HepG2 (cell line): ENCODE measurements around the gene MAMDC2. TPM values are rescaled to one million over a fixed set of nuclear protein-coding genes. Genes with fewer than 3 reads are reported as not detected.

Experiments
- ATAC-seq: fragments of 200-7000 bp; cut with Tn5 transposase; 3 replicates; pipeline ENCODE4 v1.9.1; 2020; ENCODE audit warnings: mild to moderate bottlenecking, moderate library complexity
- BruUV-seq: library from RNA; stranded (reverse); fragments of 400-500 nt; replicated peaks from 2 replicates; lab custom pipeline; 2021; lab: Mats Ljungman, UMichigan
- CTCF ChIA-PET: fragments of 300-600 bp; formaldehyde crosslinking; extraction: SDS; loops from one replicate; lab custom pipeline; 2021; ENCODE audit warnings: low total read pairs, inconsistent platforms, low intra/inter-chr PET ratio; lab: Yijun Ruan, JAX
- POLR2A ChIA-PET: fragments of 350-600 bp; sonication (Branson Sonifier 250); formaldehyde crosslinking; loops from one replicate; lab custom pipeline; 2020; ENCODE audit warnings: antibody characterized with exemption, inconsistent platforms; lab: Yijun Ruan, JAX
- DNase-seq: peaks from one replicate; pipeline ENCODE4 v3.0.0-alpha.2; 2015; ENCODE audit warnings: low spot score
- FAIRE-seq: peaks from 3 replicates; lab custom pipeline; 2011; peaks lifted over from hg19 to GRCh38; lab: Jason Lieb, UNC
- H2AFZ ChIP-seq: one replicate; pipeline ENCODE4 v1.6.1; 2011; ENCODE audit warnings: low read length, inconsistent platforms
- H3K27ac ChIP-seq: fragments of 300-600 bp; 3 replicates; pipeline ENCODE4 v1.8.0; 2011; ENCODE audit warnings: mixed run types, mild to moderate bottlenecking, mixed read lengths, low read length, inconsistent platforms; ENCODE audit not compliant: insufficient read depth; ENCODE audit errors: extremely low read length
- H3K27me3 ChIP-seq, 2 experiments: fragments of 200-600 bp in 1 of 2; 2 replicates in 1 of 2; 3 replicates in 1 of 2; pipeline versions ENCODE4 v1.6.0 to v1.8.0; 2011; ENCODE audit warnings: low read length in 2 of 2, mild to moderate bottlenecking in 2 of 2, moderate library complexity in 2 of 2, inconsistent platforms in 1 of 2; ENCODE audit not compliant: insufficient read depth in 2 of 2, control insufficient read depth in 1 of 2
- H3K36me3 ChIP-seq, 2 experiments: fragments of 200-600 bp in 1 of 2; replicated peaks in 1 of 2; 2 replicates in 1 of 2; 3 replicates in 1 of 2; pipeline versions ENCODE4 v1.5.1 to v1.8.0; 2011; ENCODE audit warnings: low read length in 2 of 2, inconsistent platforms in 1 of 2; ENCODE audit not compliant: insufficient read depth in 2 of 2, control insufficient read depth in 1 of 2
- H3K4me1 ChIP-seq: 2 replicates; pipeline ENCODE4 v1.5.1; 2012; ENCODE audit warnings: low read length, inconsistent platforms; ENCODE audit not compliant: insufficient read depth
- H3K4me2 ChIP-seq: 2 replicates; pipeline ENCODE4 v1.6.0; 2011; ENCODE audit warnings: low read depth, low read length, inconsistent platforms
- H3K4me3 ChIP-seq, 3 experiments: fragments of 200-600 bp in 1 of 3; sonication (generic), shearing (Covaris generic) in 1 of 3; replicated peaks in 1 of 3; 2 replicates each; pipeline ENCODE4 v1.5.1; 2011 to 2016; ENCODE audit warnings: low read length in 3 of 3, inconsistent platforms in 2 of 3, low read depth in 2 of 3, mild to moderate bottlenecking in 2 of 3, control low read depth in 1 of 3, mixed read lengths in 1 of 3; ENCODE audit not compliant: insufficient read depth in 1 of 3
- H3K79me2 ChIP-seq: one replicate; pipeline ENCODE4 v1.6.1; 2011; ENCODE audit warnings: low read length, inconsistent platforms; ENCODE audit not compliant: insufficient read depth
- H3K9ac ChIP-seq: 2 replicates; pipeline ENCODE4 v1.6.0; 2011; ENCODE audit warnings: mild to moderate bottlenecking, low read depth, low read length, inconsistent platforms; ENCODE audit not compliant: insufficient read depth
- H3K9me3 ChIP-seq: 2 replicates; pipeline ENCODE4 v1.5.1; 2012; ENCODE audit warnings: mild to moderate bottlenecking, low read length
- H4K20me1 ChIP-seq: 2 replicates; pipeline ENCODE4 v1.6.0; 2011; ENCODE audit warnings: inconsistent platforms, mild to moderate bottlenecking, low read length, moderate library complexity; ENCODE audit not compliant: insufficient read depth
- CTCF ChIP-seq: sonication (generic); formaldehyde crosslinking; IDR thresholded peaks from 2 replicates; pipeline ENCODE4 v1.5.0; 2020; ENCODE audit warnings: mild to moderate bottlenecking, missing genetic modification reagents, moderate library complexity
- GTF3A ChIP-seq: sonication (generic); formaldehyde crosslinking; conservative IDR thresholded peaks from 2 replicates; pipeline ENCODE4 v1.4.0; 2020; ENCODE audit warnings: mild to moderate bottlenecking, missing genetic modification reagents
- MEIS2 ChIP-seq: sonication (generic); formaldehyde crosslinking; IDR thresholded peaks from 2 replicates; pipeline ENCODE4 v1.9.0; 2021; ENCODE audit warnings: mild to moderate bottlenecking, missing genetic modification reagents
- NR2F6 ChIP-seq, 2 experiments: IDR thresholded peaks; 2 replicates each; pipeline ENCODE4 v1.6.1; 2016; ENCODE audit warnings: antibody characterized with exemption in 1 of 2, mild to moderate bottlenecking in 1 of 2
- STAG1 ChIP-seq: sonication (generic); formaldehyde crosslinking; IDR thresholded peaks from 2 replicates; pipeline ENCODE4 v1.4.0; 2020; ENCODE audit warnings: missing genetic modification reagents
- THAP7 ChIP-seq: sonication (generic); formaldehyde crosslinking; IDR thresholded peaks from 2 replicates; pipeline ENCODE4 v1.8.1; 2023; ENCODE audit warnings: mild to moderate bottlenecking, missing genetic modification reagents
- ZNF652 ChIP-seq: IDR thresholded peaks from 2 replicates; pipeline ENCODE4 v1.6.1; 2016; ENCODE audit warnings: low read depth, borderline replicate concordance
- WGBS: methylation state at CpG from one replicate; pipeline ENCODE4 v1.1.6; 2017; ENCODE audit warnings: low lambda C conversion rate; 5-methylcytosine and 5-hydroxymethylcytosine counted together
- in situ Hi-C: cut with HindIII; loops from 2 replicates; pipeline ENCODE4 v1.10.0; 2017; ENCODE audit warnings: low pct_unique_long_range_greater_than_20kb; ENCODE audit not compliant: extremely low pct_ligation_motif_present
- intact Hi-C: fragments of 100-400 bp; cut with micrococcal nuclease; formaldehyde crosslinking; loops from one replicate; pipeline ENCODE4 v1.10.0; 2022; ENCODE audit not compliant: unreplicated experiment
- polyA plus RNA-seq, 8 experiments: library from polyadenylated mRNA; depleted of rRNA in 3 of 8; stranded (reverse) in 7 of 8; unstranded in 1 of 8; fragments of >200 nt; fragmentation: Illumina TruSeq in 4 of 8; extraction: Trizol in 4 of 8; gene quantifications; 2 replicates each; pipeline versions ENCODE4 v1.2.1 to v1.2.3, GENCODE V29; 2011 to 2016; ENCODE audit warnings: low read depth in 4 of 8, missing spikeins in 1 of 8, mixed read lengths in 1 of 8; ENCODE audit not compliant: insufficient read depth in 1 of 8
- total RNA-seq, 5 experiments: library from RNA; depleted of rRNA; stranded (reverse); fragments of >200 nt; fragmentation: Illumina TruSeq; extraction: Trizol; gene quantifications; 2 replicates each; pipeline ENCODE4 v1.2.3, GENCODE V29; 2016; ENCODE audit warnings: low read depth in 1 of 5

Gene MAMDC2
- total and polyA plus RNA-seq, 2 of the 13 experiments (the other 11 are each of a cell fraction or from before 2014, with no cell fraction given) = not detected

- Histone ChIP-seq H3K79me2 (no peaks in the 10 kb centered on the region), H3K27me3 (no peaks in the 10 kb centered on the region), H3K9me3 (no peaks in the 10 kb centered on the region), H4K20me1 (no peaks in the 10 kb centered on the region), H3K4me1 (peaks cover 13% of the 10 kb centered on the region; the same call in 1 of the 2 replicates), H3K4me2 (no peak overlapping the region), H3K4me3 (no peak overlapping the region), H2AFZ (no peak overlapping the region), H3K36me3 (no peaks in the 10 kb centered on the region), H3K27ac (no peak overlapping the region), H3K9ac (no peak overlapping the region)
- TF ChIP-seq STAG1 (CRISPR knock-in tag) (peak; percentile 56), CTCF (CRISPR knock-in tag) (peak; percentile 47), THAP7 (CRISPR knock-in tag) (no peak), ZNF652 (CRISPR knock-in tag) (no peak)
- WGBS = 91% methylated on average over 3 of the region's 3 CpGs
- ATAC-seq = no peak
- in situ Hi-C loops (no loop called here), intact Hi-C loops (loop anchor here (1.0 to 5.0 kb wide), 2 partner anchors 117 to 257 kb away; no protein-coding TSS in a partner anchor)
- no peak for FAIRE-seq
- BruUV-seq = no TSS peak
- CTCF ChIA-PET = interaction anchor here (1.1 kb wide), 1 partner anchor 258 kb away, joined by 3 read pairs; no protein-coding TSS in a partner anchor
- DNase-seq = no peak
- POLR2A ChIA-PET = no interaction called here
Measured at GRCh38 chr9:70229579-70229978, 185.9 kb downstream of the MAMDC2 start.

- Histone ChIP-seq H3K27me3 (no peaks in the 10 kb centered on the region), H4K20me1 (no peaks in the 10 kb centered on the region), H3K4me2 (no peak overlapping the region), H3K4me1 (peaks cover 13% of the 10 kb centered on the region; the same call in 1 of the 2 replicates), H3K36me3 (no peaks in the 10 kb centered on the region), H2AFZ (no peak overlapping the region), H3K4me3 (no peak overlapping the region), H3K27ac (no peak overlapping the region)
- CTCF ChIA-PET = no interaction called here
- intact Hi-C loops = no loop called here
- FAIRE-seq = no peak
- DNase-seq = no peak
- no TSS peak for BruUV-seq
- WGBS = 44% methylated on average over 4 of the region's 4 CpGs
- TF ChIP-seq NR2F6 (IDR thresholded peaks at IDR 0.05) (no peak), NR2F6 (CRISPR knock-in tag; IDR thresholded peaks at IDR 0.05) (no peak), MEIS2 (no peak), GTF3A (no peak)
- TF ChIP-seq, all 625 proteins: peak for 0
- Histone ChIP-seq H3K79me2 (no peaks in the 10 kb centered on the region), H3K9ac (no peak overlapping the region), H3K9me3 (no peaks in the 10 kb centered on the region)
- POLR2A ChIA-PET = no interaction called here
- in situ Hi-C loops = loop anchor here (10.0 kb wide), 1 partner anchor 258 kb away; no protein-coding TSS in a partner anchor
- ATAC-seq = no peak
Measured at GRCh38 chr9:70232476-70232875, 188.8 kb downstream of the MAMDC2 start.
